Upper lobe of left lung (tissue), 4 donors: ENCODE measurements around the gene MIGA2.

Experiments used
- EP300 ChIP-seq, 4 donors: sonication (generic); formaldehyde crosslinking; IDR thresholded peaks; one replicate each; pipeline ENCODE4 v1.5.1; 2017; ENCODE audit warnings: antibody characterized with exemption in 4 of 4, control low read depth in 2 of 4
- POLR2A ChIP-seq, 4 donors: fragments of 450-650 bp; IDR thresholded peaks; one replicate each; pipeline ENCODE4 v1.5.1; 2016 to 2017; ENCODE audit warnings: antibody characterized with exemption in 4 of 4, mild to moderate bottlenecking in 2 of 4
- POLR2AphosphoS5 ChIP-seq, 2 donors: sonication (generic); formaldehyde crosslinking; IDR thresholded peaks; one replicate each; pipeline ENCODE4 v1.5.1; 2017; ENCODE audit warnings: antibody characterized with exemption in 2 of 2
- TF ChIP-seq, protein P1 (sequence below), 6 experiments: fragments of 450-650 bp in 4 of 6; fragments of 200-600 bp in 2 of 6; sonication (generic) in 2 of 6; IDR thresholded peaks; one replicate each; pipeline ENCODE4 v1.5.1; 2016 to 2019; ENCODE audit warnings: antibody characterized with exemption in 6 of 6

GRCh38 chr9:129111528-129112151 is 75.2 kb downstream of the MIGA2 start:
- TF ChIP-seq, protein P1, sequence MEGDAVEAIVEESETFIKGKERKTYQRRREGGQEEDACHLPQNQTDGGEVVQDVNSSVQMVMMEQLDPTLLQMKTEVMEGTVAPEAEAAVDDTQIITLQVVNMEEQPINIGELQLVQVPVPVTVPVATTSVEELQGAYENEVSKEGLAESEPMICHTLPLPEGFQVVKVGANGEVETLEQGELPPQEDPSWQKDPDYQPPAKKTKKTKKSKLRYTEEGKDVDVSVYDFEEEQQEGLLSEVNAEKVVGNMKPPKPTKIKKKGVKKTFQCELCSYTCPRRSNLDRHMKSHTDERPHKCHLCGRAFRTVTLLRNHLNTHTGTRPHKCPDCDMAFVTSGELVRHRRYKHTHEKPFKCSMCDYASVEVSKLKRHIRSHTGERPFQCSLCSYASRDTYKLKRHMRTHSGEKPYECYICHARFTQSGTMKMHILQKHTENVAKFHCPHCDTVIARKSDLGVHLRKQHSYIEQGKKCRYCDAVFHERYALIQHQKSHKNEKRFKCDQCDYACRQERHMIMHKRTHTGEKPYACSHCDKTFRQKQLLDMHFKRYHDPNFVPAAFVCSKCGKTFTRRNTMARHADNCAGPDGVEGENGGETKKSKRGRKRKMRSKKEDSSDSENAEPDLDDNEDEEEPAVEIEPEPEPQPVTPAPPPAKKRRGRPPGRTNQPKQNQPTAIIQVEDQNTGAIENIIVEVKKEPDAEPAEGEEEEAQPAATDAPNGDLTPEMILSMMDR (IDR thresholded peaks at IDR 0.05) = no peak
- no peak for TF ChIP-seq POLR2A (IDR thresholded peaks at IDR 0.05)
- TF ChIP-seq EP300 (IDR thresholded peaks at IDR 0.05) = no peak
- no peak for TF ChIP-seq POLR2AphosphoS5 (IDR thresholded peaks at IDR 0.05)
